Spleen (tissue), 11 donors: ENCODE measurements around the gene TENM3. TPM values are rescaled to one million over a fixed set of nuclear protein-coding genes. Genes with fewer than 3 reads are reported as not detected.

Source experiments
- DNase-seq: peaks from one replicate; pipeline ENCODE4 v3.0.0-alpha.2; 2020
- H3K27ac ChIP-seq, 8 donors: fragments of 200-600 bp; sonication (generic) in 7 of 8; 1 replicate in 4 of 8; 2 replicates in 4 of 8; pipeline versions ENCODE4 v1.5.0 to v1.8.0; 2016 to 2021; ENCODE audit warnings: inconsistent platforms in 4 of 8, mild to moderate bottlenecking in 4 of 8, moderate library complexity in 1 of 8
- H3K27me3 ChIP-seq, 7 donors: fragments of 200-600 bp; sonication (generic) in 6 of 7; replicated peaks in 1 of 7; 1 replicate in 4 of 7; 2 replicates in 3 of 7; pipeline versions ENCODE4 v1.5.0 to v1.8.0; 2016 to 2021; ENCODE audit warnings: inconsistent platforms in 3 of 7, mild to moderate bottlenecking in 1 of 7
- H3K36me3 ChIP-seq, 6 donors: fragments of 200-600 bp; sonication (generic) in 5 of 6; 1 replicate in 4 of 6; 2 replicates in 2 of 6; pipeline versions ENCODE4 v1.5.0 to v1.8.0; 2016 to 2021; ENCODE audit warnings: inconsistent platforms in 2 of 6
- H3K4me1 ChIP-seq, 6 donors: fragments of 200-600 bp; sonication (generic) in 5 of 6; 1 replicate in 3 of 6; 2 replicates in 3 of 6; pipeline versions ENCODE4 v1.5.0 to v1.8.0; 2016 to 2021; ENCODE audit warnings: inconsistent platforms in 3 of 6
- H3K4me3 ChIP-seq, 8 donors: fragments of 200-600 bp; sonication (generic) in 7 of 8; 1 replicate in 4 of 8; 2 replicates in 4 of 8; pipeline versions ENCODE4 v1.5.0 to v1.8.0; 2016 to 2021; ENCODE audit warnings: inconsistent platforms in 4 of 8, mild to moderate bottlenecking in 4 of 8, moderate library complexity in 2 of 8
- H3K9me3 ChIP-seq, 8 donors: fragments of 200-600 bp; sonication (generic) in 7 of 8; 1 replicate in 4 of 8; 2 replicates in 4 of 8; pipeline versions ENCODE4 v1.5.0 to v1.8.0; 2016 to 2021; ENCODE audit warnings: inconsistent platforms in 4 of 8
- POLR2A ChIP-seq, 3 donors: fragments of 450-650 bp; IDR thresholded peaks; one replicate each; pipeline ENCODE4 v1.5.1; 2017; ENCODE audit warnings: antibody characterized with exemption in 3 of 3, mild to moderate bottlenecking in 1 of 3
- POLR2AphosphoS5 ChIP-seq, 3 donors: sonication (generic); formaldehyde crosslinking; IDR thresholded peaks; one replicate each; pipeline ENCODE4 v1.5.1; 2017; ENCODE audit warnings: antibody characterized with exemption in 3 of 3
- WGBS, 5 donors: extraction: QIAGEN DNeasy Blood & Tissue Kit in 3 of 5; methylation state at CpG; one replicate each; pipeline versions ENCODE4 v1.1.5 to v1.1.7; 2013 to 2018; 5-methylcytosine and 5-hydroxymethylcytosine counted together
- intact Hi-C: fragments of 100-400 bp; cut with DNase I; formaldehyde crosslinking; loops from one replicate; pipeline ENCODE4 v1.15.0; 2023; ENCODE audit warnings: low total_unique reads
- polyA plus RNA-seq, 3 donors: library from polyadenylated mRNA; stranded (reverse); fragments of 200-250 nt; gene quantifications; one replicate each; pipeline ENCODE4 v1.2.1, GENCODE V29; 2013
- total RNA-seq, 7 donors: library from RNA; depleted of rRNA in 3 of 7; stranded (reverse); fragments of >200 nt in 3 of 7; fragmentation: NEBNext Ultra II Directional in 4 of 7; extraction: Animal tissue kit (Norgen Biotek cat#: 25700) in 4 of 7; gene quantifications; one replicate each; pipeline versions ENCODE4 v1.1.0 to v1.2.1, GENCODE V29; 2016 to 2021
- TF ChIP-seq, protein P1 (sequence below), 11 experiments: fragments of 200-600 bp in 7 of 11; fragments of 450-650 bp in 4 of 11; sonication (generic) in 4 of 11; IDR thresholded peaks in 8 of 11; conservative IDR thresholded peaks in 3 of 11; 1 replicate in 7 of 11; 2 replicates in 4 of 11; pipeline versions ENCODE4 v1.4.0 to v1.8.0; 2016 to 2021; ENCODE audit warnings: antibody characterized with exemption in 11 of 11, inconsistent platforms in 4 of 11, mild to moderate bottlenecking in 1 of 11
- donor health status: healthy with polysubstance abuse.
- donor health status: DM: no; HTN: no; CAD: no; lungs with moderate emphysema.
- donor health status: DM: no; HTN: no; CAD: no.
- donor health status: Bipolar disorder and iron deficiency.
- donor health status: healthy.
- donor health status: DM: no; HTN: no; CAD: no.
- donor health status: DM: yes; HTN: yes; CAD: no.

The TENM3 gene
- total and polyA plus RNA-seq, 10 donors = 0.37 to 45.6 (median 17.7) TPM

DNA sequence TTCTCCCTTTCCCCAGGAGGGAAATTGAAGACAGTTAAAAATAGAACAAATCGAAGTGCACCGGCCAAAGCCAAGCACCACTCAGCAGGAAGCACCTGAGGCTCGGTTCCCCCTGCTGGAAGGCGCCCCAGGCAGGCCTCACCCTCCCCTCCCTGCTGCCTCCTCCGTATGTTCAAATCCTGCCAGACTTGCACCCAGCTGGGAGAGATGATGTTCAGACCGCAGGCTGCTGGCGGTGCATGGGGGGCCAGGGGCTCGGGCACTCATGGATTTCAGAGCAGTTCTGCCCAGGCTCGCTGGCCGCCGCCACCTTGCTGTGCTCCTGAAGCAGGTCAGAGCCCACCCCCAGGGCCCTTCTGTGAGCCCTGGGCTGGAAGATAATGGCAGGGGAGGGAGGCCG lies 582.6 kb downstream of the TENM3 start:
- 29 to 57% (median 39%) methylated on average over 9 to 12 of the region's 12 CpGs for WGBS, 5 donors
- no peak overlapping the region for H3K4me3 ChIP-seq
- H3K36me3 ChIP-seq = no peaks in the 10 kb centered on the region
- H3K27me3 ChIP-seq = peaks cover 0 to 34% (median 3%) of the 10 kb centered on the region in 7 donors
- intact Hi-C loops = no loop called here
- H3K27ac ChIP-seq = no peak overlapping the region
- no peaks in the 10 kb centered on the region for H3K9me3 ChIP-seq
- TF ChIP-seq, protein P1, sequence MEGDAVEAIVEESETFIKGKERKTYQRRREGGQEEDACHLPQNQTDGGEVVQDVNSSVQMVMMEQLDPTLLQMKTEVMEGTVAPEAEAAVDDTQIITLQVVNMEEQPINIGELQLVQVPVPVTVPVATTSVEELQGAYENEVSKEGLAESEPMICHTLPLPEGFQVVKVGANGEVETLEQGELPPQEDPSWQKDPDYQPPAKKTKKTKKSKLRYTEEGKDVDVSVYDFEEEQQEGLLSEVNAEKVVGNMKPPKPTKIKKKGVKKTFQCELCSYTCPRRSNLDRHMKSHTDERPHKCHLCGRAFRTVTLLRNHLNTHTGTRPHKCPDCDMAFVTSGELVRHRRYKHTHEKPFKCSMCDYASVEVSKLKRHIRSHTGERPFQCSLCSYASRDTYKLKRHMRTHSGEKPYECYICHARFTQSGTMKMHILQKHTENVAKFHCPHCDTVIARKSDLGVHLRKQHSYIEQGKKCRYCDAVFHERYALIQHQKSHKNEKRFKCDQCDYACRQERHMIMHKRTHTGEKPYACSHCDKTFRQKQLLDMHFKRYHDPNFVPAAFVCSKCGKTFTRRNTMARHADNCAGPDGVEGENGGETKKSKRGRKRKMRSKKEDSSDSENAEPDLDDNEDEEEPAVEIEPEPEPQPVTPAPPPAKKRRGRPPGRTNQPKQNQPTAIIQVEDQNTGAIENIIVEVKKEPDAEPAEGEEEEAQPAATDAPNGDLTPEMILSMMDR (IDR thresholded peaks at IDR 0.05 in 8 of 11, conservative IDR thresholded peaks at IDR 0.05 in 3 of 11) = no peak
- TF ChIP-seq POLR2AphosphoS5 (IDR thresholded peaks at IDR 0.05) (no peak), POLR2A (IDR thresholded peaks at IDR 0.05) (no peak)
- DNase-seq = no peak
- H3K4me1 ChIP-seq = no peaks in the 10 kb centered on the region

DNA sequence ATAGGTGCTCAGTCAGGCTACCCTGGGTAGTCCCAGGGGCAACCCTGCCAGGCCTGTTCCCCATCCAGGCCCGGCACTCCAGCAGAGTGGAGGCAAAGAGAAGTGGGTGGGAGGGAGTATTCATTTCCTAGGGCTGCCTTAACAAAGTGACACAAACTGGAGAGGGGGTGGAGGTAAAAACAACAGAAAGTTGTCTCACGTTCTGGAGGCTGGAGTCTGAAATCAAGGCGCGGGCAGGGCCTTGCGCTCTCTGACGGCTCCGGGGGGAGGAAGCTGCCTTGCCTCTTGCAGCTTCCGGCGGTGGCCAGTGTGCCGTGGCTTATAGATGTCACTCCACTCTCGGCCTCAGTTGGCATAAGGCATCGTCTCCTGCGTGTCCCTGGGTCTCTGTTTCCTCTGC lies 583.2 kb downstream of the TENM3 start:
- intact Hi-C loops = no loop called here
- WGBS, 5 donors = 31 to 41% (median 35%) methylated on average over 12 to 13 of the region's 13 CpGs
- no peak overlapping the region for H3K27ac ChIP-seq
- no peak overlapping the region for H3K4me3 ChIP-seq
- peaks cover 0 to 34% (median 3%) of the 10 kb centered on the region in 7 donors for H3K27me3 ChIP-seq
- H3K36me3 ChIP-seq = no peaks in the 10 kb centered on the region
- TF ChIP-seq, protein P1 (IDR thresholded peaks at IDR 0.05 in 8 of 11, conservative IDR thresholded peaks at IDR 0.05 in 3 of 11) = no peak
- TF ChIP-seq POLR2A (IDR thresholded peaks at IDR 0.05) (no peak), POLR2AphosphoS5 (IDR thresholded peaks at IDR 0.05) (no peak)
- H3K9me3 ChIP-seq = no peaks in the 10 kb centered on the region
- no peaks in the 10 kb centered on the region for H3K4me1 ChIP-seq
- DNase-seq = no peak

DNA sequence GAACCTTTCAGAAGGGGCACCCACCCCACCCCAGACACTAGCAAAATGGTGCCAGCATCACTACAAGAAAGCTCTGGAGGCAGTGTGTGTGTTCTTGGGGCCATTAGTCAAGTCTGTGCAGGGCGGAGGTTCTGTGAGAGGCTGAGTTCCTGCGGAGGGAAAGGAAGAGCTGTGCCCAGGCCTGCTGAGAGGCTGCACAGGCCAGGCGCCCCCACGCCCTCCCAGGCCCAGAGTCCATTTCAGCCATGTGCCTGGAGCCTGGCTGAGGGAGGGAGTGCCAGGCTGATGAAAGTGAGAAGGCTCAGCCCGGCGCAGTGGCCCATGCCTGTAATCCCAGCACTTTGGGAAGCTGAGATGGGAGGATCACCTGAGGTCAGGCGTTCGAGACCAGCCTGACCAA lies 584.0 kb downstream of the TENM3 start:
- H3K4me3 ChIP-seq = no peak overlapping the region
- H3K4me1 ChIP-seq = no peaks in the 10 kb centered on the region
- TF ChIP-seq POLR2A (IDR thresholded peaks at IDR 0.05) = no peak
- TF ChIP-seq POLR2AphosphoS5 (IDR thresholded peaks at IDR 0.05) = no peak
- TF ChIP-seq, protein P1 (IDR thresholded peaks at IDR 0.05 in 8 of 11, conservative IDR thresholded peaks at IDR 0.05 in 3 of 11) = no peak
- peaks cover 0 to 34% (median 3%) of the 10 kb centered on the region in 7 donors for H3K27me3 ChIP-seq
- 88 to 98% (median 93%) methylated on average over 6 to 8 of the region's 8 CpGs for WGBS, 5 donors
- no peak for DNase-seq
- H3K27ac ChIP-seq = no peak overlapping the region
- no peaks in the 10 kb centered on the region for H3K36me3 ChIP-seq
- intact Hi-C loops = no loop called here
- H3K9me3 ChIP-seq = no peaks in the 10 kb centered on the region

DNA sequence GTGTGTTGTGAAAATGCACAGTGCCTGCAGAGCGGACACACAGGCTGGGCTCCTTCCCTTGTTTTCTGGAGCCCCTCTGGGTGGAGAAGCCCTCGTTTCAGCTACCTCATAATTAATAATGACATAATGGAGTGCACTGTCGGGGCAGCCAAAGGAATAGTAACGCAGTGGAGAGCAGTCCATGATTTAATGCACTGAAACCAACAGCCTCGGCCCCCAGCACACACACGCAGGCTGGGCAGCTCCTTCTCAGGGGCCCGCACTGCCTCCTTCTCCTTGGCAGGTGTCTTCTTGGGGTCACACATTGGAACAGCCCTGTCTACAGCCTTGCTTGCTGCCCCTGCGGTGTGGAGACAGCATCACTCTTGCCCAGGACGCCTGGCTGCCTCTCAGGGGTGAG lies 584.8 kb downstream of the TENM3 start:
- Histone ChIP-seq H3K27ac (no peak overlapping the region), H3K36me3 (no peaks in the 10 kb centered on the region), H3K9me3 (peaks cover 0 to 3% (median 0%) of the 10 kb centered on the region in 8 donors), H3K4me1 (no peaks in the 10 kb centered on the region), H3K27me3 (peaks cover 0 to 34% (median 3%) of the 10 kb centered on the region in 7 donors), H3K4me3 (no peak overlapping the region)
- WGBS, 5 donors = 80 to 95% (median 88%) methylated on average over 7 to 9 of the region's 9 CpGs
- intact Hi-C loops = no loop called here
- no peak for TF ChIP-seq POLR2AphosphoS5 (IDR thresholded peaks at IDR 0.05)
- TF ChIP-seq POLR2A (IDR thresholded peaks at IDR 0.05) = no peak
- TF ChIP-seq, protein P1 (IDR thresholded peaks at IDR 0.05 in 8 of 11, conservative IDR thresholded peaks at IDR 0.05 in 3 of 11) = no peak
- no peak for DNase-seq
